ENCODE data around the gene HCFC2.

- TF ChIP-seq CTCF (IDR thresholded peaks at IDR 0.05) (no peak), POLR2A (IDR thresholded peaks at IDR 0.05) (no peak), EP300 (IDR thresholded peaks at IDR 0.05) (no peak), POLR2AphosphoS5 (IDR thresholded peaks at IDR 0.05) (no peak)
These were observed 9.5 kb upstream of the HCFC2 start for GRCh38 chr12:104054681-104055346.
